Stimulated activated CD4-positive, alpha-beta T cell treated with anti-CD3 and anti-CD28 coated beads, Interleukin-4, amount 100 ng/mL, for 4 hours (primary cell): ENCODE results near the gene MYO7B.

ENCODE experiments used
- DNase-seq, 2 experiments: peaks; one replicate each; pipeline ENCODE4 v3.0.0-alpha.2; 2020

The MYO7B gene

DNA sequence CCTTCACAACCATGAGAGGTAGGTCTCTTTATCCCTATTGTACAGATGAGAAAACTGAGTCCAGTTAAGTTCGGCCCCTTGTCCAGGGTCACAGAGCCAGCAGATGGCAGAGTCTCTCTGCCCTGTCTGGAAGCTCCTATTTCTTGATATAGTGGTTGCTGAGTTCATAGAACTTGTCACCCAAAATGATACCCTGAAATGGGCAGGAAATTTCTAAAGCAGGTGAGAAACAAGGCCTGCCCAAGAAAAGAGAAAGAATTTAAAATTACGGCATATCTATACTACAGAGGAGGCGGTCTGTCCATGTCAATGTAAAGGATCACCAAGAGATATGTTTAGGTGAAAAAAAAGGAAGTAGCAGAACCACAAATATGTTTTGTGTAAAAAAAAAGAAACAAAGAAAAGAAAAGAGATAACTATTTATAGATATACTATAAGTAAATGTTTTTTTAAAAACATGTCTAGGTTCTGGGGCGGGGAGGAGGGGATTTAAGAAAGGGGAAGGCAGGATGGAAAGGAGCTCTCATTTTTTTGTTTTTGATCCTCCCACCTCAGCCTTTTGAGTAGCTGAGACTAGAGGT lies 39.8 kb downstream of the MYO7B start:
- no peak for DNase-seq

DNA sequence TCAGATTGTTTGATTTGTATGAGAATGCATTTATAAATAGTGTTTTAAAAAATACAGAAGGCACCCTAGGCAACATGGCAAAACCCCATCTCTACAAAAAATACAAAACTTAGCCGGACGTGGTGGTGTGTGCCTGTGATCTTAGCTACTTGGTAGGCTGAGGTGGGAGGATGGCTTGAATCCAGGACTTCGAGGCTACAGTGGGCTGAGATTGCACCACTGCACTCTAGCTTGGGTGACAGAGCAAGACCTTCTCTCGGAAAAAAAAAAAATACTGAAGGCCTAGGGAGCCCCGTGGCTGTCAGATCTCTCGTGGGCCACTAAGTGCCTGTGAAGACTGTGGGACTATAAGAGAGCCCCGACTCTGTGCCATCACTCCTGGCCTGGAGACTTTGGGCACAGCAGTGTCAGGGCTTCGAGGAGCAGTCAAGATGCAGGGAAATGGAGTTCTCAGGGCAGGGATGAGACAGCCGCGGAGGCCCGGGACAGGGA lies 40.5 kb downstream of the MYO7B start:
- DNase-seq: no peak

DNA sequence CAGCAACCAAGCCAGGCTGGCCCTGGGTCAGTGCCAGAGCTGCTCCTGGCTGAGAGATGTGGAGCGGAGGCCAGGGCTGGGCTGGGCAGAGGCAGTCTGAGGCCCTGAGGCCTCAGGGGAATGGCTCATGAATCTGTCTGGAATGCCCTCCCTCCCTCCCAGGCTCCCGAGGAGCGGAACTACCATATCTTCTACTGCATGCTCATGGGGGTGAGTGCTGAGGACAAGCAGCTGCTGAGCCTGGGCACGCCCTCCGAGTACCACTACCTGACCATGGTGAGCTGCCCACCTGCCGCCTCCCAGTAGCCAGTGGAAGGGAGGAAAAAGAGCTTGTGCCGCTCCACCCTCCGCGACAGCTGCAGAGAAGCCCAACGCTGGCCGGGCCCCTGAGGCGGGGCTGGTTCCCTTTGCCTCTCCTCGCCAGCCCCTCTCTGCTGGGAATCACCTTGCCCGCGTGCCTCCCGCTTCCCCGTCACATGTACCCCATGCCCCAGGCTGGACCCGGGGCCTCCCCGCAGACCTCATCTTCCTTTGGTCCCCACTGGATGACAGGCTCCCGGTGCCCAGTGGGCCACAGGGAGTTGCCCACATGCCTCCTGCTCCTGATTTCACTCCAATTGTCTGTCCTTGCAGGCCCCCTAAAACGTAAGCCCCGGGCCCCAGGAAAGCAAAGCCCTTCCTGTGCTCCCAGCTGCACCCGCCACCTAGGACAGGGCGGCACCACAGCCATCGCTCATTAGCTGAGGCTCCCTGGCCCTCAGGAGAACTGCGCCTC lies 41.1 kb downstream of the MYO7B start:
- DNase-seq: no peak

DNA sequence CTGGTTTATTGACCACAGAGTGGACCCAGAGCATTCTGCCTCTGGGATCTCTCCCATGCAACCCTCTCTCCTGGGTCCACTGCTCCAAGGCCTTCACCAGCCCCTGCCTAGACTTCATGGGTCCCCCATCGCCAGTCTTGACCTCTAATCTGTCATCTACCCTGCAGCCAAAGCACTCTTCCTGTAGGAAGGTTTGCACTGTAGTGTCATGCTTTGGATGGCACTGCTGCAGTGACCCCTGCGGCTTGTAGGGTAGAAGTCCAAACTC lies 41.7 kb downstream of the MYO7B start:
- DNase-seq: no peak

DNA sequence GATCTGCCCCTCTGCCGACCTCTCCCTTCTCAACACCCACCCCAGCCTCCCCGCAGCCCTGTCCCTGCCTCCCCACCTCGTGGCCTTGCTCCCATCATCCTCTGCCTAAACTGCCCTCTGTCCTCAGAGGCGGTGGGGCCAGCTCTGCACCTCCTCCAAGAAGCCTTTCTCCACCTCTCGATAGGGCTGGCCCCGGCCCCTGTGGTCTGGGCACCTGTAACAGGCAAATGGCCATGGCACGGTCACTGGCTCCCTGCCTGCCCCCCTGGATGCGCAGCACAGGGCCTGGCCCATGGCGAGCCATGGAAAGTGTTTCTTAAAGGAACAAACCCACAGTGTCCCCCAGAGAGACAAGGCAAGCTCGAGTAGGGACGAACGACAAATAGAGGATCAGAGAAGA lies 42.0 kb downstream of the MYO7B start:
- DNase-seq: no peak

DNA sequence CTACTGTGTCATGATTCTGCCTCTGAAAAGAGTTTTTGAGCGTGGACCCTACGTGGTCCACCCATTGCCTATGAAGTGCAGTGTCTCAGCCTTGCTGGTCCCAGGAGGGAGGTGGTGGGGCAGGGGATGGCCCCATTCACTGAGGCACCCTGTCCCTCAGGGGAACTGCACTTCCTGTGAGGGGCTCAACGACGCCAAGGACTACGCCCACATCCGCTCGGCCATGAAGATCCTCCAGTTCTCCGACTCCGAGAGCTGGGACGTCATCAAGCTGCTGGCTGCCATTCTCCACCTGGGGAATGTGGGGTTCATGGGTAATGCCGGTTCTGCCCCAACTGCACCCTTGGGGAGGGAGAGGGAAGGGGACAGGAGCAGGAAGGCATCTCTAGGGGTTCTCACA lies 42.5 kb downstream of the MYO7B start:
- DNase-seq: no peak

DNA sequence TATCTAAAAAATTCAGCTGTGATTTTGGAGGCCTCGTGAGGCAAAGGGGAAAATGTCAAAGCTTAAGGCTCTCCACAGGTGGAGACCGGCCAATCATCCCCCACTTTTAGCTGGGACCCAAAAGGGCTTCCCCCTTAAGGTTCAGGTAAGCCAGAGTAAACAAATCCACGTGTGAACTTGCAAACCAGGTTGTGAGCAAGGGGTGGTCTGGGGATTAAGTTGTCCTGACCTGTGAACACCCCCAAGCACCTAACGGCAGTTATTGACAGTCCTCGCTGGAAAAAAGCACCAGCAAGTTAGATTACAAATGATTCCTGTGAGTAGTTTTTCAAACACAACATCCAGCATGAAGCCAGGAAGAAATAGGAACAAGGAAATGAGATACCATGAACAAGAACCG lies 42.9 kb downstream of the MYO7B start:
- no peak for DNase-seq

DNA sequence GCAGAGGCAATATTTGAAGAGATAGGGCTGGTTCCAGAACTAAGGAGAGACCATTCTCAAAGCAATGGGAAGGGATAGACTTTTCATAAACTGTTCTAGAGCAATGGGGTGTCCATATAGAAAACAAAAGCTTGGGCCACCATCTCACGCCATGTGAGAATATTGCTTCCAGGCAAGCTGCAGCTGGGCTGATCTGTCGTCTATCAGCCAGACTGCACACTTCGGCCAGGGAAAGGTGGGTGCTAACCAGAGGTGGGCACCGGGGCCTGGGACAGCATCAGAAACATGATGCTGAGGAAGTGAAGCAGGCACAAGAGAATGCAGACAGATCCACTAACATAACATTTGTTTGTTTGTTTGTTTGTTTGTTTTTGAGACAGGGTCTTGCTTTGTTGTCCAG lies 43.7 kb downstream of the MYO7B start:
- no peak for DNase-seq

DNA sequence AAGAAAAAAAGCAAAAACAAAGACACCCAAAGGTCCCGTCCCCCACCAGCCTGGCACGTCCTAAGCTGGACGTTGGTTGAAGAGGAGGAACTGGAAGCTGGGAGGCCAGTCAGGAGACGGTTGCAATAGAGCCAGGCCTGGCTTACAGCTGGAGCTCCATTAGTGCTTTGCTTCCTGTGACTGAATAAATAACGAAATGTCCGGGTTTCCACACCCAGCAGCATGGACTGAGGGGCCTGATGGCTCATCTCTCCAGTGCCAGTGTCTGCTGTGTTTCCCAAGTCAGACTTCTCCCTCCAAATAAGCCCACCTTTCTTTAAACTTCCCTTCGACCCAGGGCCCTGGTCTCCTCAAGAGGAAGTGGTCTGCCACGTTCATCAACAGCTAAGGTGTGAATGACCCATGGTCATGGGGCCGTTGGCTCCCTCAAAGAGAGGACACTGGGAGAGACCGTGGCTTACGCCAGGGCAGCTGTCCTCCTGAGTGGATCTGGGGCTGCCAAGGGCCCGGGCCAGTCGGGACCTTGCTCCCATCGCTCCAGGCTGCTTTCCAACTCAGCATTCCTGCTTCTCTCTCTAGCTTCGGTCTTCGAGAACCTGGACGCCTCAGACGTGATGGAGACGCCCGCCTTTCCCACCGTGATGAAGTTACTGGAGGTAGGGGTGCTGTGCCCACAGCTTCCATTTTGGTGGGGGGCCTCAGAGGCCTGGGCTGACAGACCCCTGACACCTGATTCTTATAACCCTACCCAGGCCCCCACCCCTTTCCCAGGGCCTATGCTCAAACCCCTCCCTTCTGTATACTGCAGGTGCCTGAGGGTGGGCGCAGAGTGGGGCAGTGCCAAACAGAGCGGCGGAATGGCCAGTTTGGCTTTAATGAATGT lies 44.9 kb downstream of the MYO7B start:
- no peak for DNase-seq

DNA sequence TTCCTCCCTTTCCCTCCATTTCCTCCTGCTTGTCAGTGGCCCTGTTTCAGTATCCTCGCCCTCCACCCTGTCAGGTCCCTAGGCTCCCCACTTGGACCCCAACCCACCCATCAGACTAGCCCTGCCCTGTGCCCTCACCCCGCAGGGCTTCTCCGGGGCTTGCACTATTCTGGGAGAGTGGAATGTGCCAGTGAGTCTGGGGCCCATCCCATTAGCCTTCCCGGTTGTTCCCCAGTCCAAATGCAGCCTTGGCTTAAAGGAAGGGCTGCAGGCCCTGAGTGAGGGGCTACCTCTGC lies 45.5 kb downstream of the MYO7B start:
- DNase-seq: no peak

DNA sequence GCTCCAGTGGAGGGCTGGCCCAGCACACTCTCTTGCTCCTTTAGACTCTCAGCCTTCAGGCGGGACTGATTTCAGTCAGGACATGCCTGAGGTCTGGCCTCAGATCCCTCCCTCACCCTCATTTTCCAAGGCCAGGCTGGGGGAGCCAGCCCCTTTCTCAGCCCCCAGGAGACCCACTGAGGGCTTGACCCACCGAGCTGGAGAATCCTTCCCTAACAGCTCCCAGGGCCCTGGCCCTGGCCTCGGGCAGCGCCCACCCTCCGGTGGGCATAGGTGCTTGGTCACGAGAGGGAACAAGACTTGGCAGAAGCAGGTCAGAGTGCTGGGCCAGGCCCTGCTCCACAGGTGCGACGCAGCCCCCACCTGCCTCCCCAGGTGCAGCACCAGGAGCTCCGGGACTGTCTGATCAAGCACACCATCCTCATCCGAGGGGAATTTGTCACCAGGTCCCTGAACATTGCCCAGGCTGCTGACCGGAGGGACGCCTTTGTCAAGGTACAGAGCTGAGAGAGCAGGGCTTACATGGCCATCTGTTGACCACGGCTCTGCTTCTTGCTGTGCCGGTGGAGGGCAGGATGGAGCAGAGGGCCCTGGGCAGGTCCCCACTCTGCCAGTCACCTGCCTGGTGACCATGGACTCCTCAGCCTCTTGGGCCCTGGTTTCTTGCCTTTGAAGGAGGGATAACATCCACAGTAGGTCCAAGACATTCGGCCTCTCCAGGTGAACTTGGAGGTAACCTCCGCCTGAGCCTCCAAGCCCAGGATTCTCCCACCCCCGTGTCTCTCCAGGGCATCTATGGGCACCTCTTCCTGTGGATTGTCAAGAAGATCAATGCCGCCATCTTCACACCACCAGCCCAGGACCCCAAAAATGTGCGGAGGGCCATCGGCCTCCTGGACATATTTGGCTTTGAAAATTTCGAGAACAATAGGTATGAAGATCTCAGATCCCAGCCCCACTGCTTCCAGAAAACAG lies 46.3 kb downstream of the MYO7B start:
- no peak for DNase-seq

DNA sequence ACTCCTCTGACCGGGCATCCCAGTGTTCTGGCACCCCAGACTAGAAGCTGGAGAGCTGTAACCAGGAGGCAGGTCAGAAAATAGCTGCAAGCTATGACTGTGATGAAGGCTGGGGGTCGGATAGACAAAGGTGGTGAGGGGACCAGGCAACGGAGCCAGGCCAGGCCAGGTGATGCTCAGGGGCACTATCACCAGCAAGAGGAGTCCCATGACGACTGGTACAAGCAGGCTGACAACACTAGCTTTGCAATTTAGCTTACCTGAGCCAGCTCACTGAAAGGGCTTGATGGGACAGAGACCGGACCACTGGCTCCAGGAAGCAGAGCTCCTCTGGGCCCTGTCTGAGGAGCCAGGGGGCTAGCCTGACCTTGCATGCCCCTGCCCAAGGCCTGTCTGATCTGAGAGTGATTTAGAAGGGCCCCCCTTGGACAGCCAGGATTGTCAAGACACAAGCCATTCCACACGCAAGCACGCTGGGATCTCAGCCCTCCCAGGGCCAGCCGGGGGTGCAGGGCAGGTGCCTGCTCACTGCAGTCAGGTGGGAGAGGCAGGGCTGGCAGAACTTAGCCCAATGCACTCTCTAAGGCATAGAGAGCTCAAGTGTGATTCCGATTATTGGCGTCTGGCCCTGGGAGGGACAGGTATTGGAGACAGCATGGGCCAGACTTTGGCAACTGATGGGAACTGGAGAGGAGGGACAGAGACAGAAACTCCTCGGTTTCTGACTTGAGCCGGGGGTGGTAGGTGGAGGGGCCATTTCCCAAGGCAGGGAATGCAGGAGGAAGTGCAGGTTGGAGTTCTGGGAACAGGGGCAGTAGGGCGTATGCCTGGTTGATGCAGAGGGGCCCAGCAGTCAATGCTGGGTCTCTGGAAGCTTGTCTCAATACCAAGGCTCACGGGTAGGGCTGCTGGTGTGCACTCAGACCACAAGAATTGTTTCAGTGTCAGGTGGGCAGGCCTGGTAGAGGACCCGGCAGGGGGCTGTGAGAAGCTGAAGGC lies 47.7 kb downstream of the MYO7B start:
- no peak for DNase-seq

DNA sequence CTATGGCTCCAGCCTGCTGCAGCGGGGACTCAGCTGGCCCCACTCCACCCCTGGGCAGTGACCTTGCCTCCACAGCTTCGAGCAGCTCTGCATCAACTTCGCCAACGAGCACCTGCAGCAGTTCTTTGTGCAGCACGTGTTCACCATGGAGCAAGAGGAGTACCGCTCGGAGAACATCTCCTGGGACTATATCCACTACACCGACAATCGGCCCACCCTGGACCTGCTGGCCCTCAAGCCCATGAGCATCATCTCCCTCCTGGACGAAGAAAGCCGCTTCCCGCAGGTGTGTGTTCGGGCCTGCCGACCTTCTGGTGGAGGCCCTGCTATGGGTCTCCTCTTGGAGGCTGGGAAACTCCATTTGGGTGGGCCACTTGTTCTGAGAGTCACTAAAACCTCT lies 48.6 kb downstream of the MYO7B start:
- DNase-seq: no peak

DNA sequence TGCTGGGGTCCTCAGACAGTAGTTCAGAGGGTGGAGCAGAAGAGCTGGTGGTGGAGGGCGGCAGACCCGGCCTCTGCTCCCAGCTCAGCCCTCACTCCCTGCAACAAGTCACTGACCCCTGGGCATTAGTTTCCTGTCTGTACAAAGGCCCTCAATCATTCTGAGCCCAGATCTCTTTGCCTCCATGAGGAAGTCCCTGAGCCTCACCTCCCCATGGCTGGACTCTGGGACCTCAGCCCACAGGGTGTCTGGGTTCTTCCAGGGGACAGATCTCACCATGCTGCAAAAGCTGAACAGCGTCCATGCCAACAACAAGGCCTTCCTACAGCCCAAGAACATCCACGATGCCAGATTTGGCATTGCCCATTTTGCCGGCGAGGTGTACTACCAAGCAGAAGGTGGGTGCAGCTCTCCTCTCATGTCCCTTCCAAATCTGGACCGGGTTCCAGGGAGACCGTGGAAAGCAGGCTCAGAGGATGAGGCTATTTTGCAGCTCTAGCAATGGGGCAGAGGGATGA lies 49.1 kb downstream of the MYO7B start:
- DNase-seq: no peak

DNA sequence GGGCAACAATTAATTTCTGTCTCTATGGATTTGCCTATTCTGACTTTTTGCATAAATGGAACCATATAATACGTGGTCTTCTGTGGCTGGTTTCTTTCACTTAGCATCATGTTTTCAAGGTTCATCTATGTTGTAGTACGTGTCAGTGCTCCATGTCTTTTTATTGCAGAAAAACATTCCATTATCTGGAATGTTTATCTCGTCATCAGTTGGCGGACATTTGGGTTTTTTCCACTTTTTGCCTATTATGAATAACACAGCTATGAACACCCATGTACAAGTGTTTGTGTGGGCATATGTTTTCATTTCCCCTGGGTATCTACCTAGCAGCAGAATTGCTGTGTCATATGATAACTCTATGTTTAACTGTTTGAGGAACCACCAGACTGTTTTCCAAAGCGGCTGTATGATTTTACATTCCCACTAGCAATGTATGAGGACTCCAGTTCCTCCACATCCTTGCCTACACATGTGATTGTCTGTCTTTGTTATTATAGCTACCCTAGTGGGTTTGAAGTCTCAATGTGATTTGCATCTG lies 49.9 kb downstream of the MYO7B start:
- no peak for DNase-seq

DNA sequence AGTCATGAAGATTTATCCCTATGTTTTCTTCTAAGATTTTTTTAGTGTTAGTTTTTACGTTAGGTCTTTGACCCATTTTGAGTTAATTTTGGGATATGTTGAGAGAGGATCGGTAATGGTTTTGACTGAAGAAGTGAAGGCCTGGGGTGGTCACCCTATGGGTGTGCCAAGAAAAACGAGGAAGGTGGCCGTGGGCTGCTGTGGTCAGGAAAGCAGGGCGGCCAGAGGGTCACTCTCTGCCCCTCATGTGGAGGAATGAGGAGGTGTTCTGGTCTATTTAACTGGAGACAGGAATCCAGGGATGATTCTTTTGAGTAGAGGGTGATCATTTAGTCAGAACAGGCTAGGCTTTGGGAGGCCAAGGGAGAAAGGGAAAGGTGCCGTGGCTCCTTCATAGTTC lies 50.7 kb downstream of the MYO7B start:
- DNase-seq: no peak

DNA sequence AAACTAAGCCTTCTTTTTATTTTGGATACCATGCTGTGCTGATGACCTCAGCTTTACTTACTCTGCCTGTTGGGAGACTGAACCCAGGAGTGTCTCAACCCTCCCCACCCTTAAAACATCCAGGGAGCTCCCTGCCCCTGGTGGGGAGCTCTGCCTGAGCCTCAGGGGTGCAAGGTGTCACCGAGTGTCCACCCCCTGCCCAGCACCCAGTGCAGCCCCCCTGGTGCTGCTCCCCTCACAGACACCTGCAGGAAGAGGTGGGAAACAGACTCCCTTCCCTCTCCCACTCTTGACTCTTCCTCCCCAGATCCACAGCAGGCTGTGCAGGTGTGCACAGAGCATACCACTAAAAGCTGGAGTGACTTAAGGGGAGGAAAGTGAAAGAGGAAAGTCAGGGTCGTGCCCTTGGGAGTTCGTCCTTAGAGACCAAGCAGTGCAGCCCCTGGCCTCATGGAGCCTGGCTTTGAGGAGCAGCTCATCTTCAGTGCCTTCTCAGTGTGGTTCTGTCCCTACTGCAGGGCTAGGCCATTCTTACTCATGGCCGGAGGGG lies 51.3 kb downstream of the MYO7B start:
- DNase-seq: no peak

DNA sequence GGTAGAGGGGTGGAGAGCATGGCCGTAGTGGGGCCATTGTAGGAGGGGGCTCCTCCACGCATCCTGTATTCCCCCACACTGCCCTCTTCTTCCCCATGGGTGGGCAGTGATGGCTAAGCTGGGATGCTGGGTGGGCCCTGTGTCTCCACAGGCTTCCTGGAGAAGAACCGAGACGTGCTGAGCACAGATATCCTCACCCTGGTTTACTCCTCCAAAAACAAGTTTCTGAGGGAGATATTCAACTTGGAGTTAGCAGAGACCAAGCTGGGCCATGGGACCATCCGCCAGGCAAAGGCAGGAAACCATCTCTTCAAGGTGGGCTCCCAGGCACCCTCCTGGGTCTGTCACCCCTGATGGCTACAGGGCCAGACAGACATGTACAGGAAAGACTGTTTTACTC lies 52.8 kb downstream of the MYO7B start:
- no peak for DNase-seq

DNA sequence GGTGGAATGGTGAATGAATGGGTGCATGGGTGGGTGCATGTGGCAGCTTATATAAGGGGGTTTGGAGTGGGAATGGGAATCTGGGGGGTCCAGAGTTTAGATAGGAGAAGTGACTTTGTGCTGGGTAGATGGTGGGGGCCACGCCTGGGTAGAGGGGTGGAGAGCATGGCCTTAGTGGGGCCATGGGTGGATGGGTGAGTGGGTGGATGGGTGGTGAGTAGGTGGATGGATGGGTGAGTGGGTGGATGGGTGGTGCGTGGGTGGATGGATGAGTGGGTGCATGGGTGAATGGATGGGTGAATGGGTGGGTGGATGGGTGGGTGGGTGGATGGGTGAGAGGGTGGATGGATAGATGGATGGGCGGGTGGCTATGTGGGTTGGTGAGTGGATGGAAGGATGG lies 53.9 kb downstream of the MYO7B start:
- no peak for DNase-seq

DNA sequence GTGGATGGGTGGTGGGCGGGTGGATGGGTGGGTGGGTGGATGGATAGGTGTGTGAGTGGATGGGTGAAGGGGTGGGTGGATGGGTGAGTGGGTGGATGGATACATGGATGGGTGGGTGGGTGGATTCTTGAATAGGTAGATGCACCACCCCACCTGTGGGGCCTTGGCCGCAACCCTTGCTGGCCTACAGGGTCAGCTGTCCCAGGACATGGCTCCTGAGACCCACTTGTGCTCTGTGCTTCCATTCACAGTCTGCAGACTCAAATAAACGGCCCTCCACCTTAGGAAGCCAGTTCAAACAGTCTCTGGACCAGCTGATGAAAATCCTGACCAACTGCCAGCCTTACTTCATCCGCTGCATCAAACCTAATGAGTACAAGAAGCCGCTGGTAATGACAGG lies 54.4 kb downstream of the MYO7B start:
- DNase-seq: no peak
